Astrocyte of the spinal cord (primary cell): ENCODE results near the gene SKIL.

Experiments
- DNase-seq: peaks from one replicate; pipeline ENCODE4 v3.0.0; 2011; ENCODE audit warnings: low read depth, low spot score
- H3K4me3 ChIP-seq: 2 replicates; pipeline ENCODE4 v1.5.1; 2011; ENCODE audit warnings: low read depth, mild to moderate bottlenecking, low read length, moderate library complexity
- in situ Hi-C: cut with HindIII; loops from 2 replicates; pipeline ENCODE4 v1.10.0; 2017; ENCODE audit warnings: low sequenced_read_pairs
- TF ChIP-seq, protein P1 (sequence below): IDR thresholded peaks from 2 replicates; pipeline ENCODE4 v1.5.1; 2012; ENCODE audit warnings: low read depth, mild to moderate bottlenecking, low read length, inconsistent platforms

Gene SKIL

DNA sequence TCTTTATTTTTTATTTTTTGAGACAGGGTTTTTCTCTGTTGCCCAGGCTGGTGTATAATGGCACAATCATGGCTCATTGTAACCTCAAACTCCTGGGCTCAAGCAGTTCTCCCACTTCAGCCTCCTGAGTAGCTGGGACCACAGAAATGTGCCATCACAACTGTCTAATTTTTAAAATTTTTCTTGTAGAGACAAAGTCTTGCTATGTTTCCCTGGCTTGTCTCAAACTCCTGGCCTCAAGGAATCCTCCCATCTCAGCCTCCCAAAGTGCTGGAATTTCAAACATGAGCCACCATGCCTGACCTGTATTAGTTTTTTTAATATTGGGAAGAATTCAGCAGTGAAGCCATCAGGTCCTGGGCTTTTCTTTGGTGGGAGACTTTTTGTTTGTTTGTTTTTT is 47.6 kb downstream of the SKIL start:
- no peak overlapping the region for H3K4me3 ChIP-seq
- DNase-seq: no peak
- in situ Hi-C loops: no loop called here
- TF ChIP-seq, protein P1, sequence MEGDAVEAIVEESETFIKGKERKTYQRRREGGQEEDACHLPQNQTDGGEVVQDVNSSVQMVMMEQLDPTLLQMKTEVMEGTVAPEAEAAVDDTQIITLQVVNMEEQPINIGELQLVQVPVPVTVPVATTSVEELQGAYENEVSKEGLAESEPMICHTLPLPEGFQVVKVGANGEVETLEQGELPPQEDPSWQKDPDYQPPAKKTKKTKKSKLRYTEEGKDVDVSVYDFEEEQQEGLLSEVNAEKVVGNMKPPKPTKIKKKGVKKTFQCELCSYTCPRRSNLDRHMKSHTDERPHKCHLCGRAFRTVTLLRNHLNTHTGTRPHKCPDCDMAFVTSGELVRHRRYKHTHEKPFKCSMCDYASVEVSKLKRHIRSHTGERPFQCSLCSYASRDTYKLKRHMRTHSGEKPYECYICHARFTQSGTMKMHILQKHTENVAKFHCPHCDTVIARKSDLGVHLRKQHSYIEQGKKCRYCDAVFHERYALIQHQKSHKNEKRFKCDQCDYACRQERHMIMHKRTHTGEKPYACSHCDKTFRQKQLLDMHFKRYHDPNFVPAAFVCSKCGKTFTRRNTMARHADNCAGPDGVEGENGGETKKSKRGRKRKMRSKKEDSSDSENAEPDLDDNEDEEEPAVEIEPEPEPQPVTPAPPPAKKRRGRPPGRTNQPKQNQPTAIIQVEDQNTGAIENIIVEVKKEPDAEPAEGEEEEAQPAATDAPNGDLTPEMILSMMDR: no peak

DNA sequence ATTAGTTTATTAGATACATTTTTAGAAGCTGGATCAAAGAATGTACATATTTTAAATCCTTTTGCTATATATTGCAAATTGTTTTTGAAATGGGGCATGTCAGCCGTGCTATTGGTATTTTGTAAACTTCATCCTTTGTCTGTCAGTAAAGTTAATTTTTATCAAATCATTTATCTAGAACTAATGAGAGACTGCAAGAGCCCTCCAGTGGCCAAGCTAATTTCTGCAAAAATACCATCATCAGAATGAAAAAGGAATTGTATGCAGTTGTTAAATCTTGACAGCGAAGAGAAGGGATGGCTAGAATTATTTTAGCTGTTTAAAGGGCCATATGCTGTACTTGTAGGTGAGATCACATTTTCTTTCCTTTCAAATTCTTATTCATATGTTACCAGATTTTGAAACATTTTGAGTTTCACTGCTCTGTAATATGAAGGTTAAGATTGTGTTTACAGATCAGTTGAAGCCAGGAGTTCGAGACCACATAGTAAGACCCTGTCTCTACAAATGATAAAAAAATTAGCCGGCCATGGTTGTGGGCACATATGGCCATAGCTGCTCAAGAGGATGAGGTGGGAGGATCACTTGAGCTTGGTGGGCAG is 53.0 kb downstream of the SKIL start:
- in situ Hi-C loops: no loop called here
- DNase-seq: peak; percentile 42
- no peak overlapping the region for H3K4me3 ChIP-seq
- TF ChIP-seq, protein P1: peak; percentile 60

DNA sequence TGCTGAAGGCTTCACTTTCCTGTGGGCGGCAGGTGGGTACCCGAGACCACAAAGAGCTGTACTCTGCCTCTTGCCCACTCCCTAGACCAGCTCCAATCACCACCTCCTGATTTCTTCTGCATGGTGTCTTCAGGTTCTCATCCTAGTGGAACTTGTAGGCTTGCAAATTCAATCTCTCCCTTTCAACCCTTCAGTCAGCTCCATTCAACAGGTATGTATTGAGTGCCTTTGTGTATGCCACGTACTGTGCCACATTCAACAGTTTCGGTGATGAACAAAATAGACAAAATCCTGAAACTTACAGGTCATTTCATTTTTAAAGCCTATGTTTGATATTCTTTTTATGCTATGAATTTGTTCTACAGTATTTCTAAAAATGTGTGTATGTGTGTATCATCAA is 55.8 kb downstream of the SKIL start:
- no peak overlapping the region for H3K4me3 ChIP-seq
- TF ChIP-seq, protein P1: no peak
- in situ Hi-C loops: no loop called here
- no peak for DNase-seq

DNA sequence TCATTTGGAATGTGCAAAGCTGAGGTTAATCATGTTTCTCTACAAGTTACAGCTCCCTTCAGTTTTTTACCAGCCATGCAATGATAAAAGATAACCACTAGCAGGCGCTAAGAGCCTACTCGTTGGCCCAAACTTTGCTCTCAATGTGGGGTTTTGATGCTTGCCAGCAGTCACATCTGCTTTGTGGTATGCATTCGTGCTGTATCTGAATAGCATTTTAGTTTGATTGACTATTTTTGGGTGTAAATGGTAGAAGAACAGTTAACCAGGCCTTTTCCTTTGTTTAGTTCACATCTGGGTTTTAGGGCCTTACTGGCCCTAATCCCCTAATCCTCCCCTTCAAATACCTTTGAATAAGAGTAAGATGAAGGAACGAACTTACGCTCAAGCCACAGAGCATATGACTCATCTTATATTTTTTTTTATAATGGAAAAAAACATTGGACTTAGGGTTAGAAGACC is 56.7 kb downstream of the SKIL start:
- in situ Hi-C loops: no loop called here
- H3K4me3 ChIP-seq: no peak overlapping the region
- TF ChIP-seq, protein P1: peak; percentile 99
- peak; percentile 91 for DNase-seq

DNA sequence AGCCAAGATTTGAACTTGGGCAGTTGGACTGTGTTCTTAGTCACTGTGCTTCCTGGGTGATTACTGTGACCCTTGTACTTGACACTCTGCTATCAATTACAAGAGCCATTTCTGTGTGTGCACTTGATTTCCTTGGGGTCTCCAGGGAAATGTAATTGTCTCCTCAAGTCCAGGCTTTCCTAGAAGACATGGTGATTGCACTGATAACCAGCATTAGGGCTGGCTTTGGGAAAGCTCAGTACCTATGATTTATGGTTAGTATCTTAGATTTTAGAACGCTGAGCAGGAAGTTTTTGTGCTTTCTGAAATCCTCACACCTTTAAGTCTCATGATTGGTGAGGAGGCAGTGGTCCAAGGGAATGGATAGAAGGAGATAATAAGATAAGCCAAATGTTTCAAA is 59.6 kb downstream of the SKIL start:
- in situ Hi-C loops: no loop called here
- no peak for DNase-seq
- TF ChIP-seq, protein P1: no peak
- H3K4me3 ChIP-seq: no peak overlapping the region

DNA sequence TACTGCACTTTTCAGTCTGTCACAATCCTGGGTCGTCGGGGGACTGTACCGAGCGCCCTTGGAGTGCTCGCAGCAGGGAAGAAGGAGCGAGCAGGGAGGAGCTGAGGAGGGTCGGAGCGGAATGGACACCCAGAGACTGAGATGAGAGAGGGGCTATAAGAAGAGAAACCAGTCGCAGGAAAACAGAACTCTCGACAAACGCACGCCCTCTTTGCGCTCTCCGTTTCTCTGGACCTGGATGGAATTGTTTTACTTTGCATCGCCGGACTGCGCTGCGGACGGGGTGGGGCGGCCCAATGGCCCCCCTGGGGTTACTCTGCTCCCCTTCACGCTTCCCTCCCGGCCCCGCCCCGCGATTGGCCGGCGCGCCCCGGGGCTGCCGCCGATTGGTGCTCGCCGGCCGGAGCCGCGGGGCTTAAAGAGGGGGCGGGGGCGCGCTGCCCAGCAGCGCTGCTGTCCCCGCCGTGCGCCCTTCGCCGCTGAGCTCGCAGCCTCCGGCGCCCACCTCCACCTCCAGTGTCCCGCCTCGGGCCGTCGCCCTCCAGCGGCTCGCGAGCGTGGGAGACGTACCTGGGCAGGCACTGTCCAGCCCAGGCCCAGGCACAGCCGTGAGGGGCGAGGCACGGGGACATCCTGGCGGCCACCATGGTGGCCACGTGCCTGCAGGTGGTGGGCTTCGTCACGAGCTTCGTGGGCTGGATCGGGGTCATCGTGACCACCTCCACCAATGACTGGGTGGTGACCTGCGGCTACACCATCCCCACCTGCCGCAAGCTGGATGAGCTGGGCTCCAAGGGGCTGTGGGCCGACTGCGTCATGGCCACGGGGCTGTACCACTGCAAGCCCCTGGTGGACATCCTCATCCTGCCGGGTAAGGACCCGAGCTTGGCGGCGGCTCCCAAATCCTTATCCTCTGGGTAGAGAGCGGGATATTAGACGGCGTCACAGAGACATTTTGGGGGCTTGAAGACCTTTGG is 61.2 kb downstream of the SKIL start, which contains the start of gene CLDN11:
CLDN11 (plus strand) TSS at position 447 of the 977 bp plus-strand sequence; CDS start at position 646, 199 bp downstream.
- peak within 1 kb of the TSS; percentile 87 for H3K4me3 ChIP-seq
- peak; percentile 80 for DNase-seq
- in situ Hi-C loops: no loop called here
- TF ChIP-seq, protein P1: peak; percentile 45
